Peyer's patch (tissue), 4 donors: ENCODE measurements around the gene UFC1.

Experiments
- CTCF ChIP-seq, 6 experiments: fragments of 450-650 bp in 4 of 6; fragments of 200-600 bp in 2 of 6; sonication (generic) in 1 of 6; IDR thresholded peaks; one replicate each; pipeline ENCODE4 v1.5.1; 2017 to 2019; ENCODE audit warnings: antibody characterized with exemption in 6 of 6, mild to moderate bottlenecking in 3 of 6, moderate library complexity in 1 of 6
- POLR2A ChIP-seq, 2 donors: fragments of 450-650 bp; IDR thresholded peaks; one replicate each; pipeline ENCODE4 v1.5.1; 2017; ENCODE audit warnings: antibody characterized with exemption in 2 of 2, mild to moderate bottlenecking in 2 of 2, moderate library complexity in 2 of 2

GRCh38 chr1:161130266-161130665, 23.5 kb upstream of the UFC1 start:
- TF ChIP-seq CTCF (IDR thresholded peaks at IDR 0.05) (no peak), POLR2A (IDR thresholded peaks at IDR 0.05) (no peak)
